CD4-positive, alpha-beta memory T cell (primary cell): Measurements from ENCODE around the gene RASEF. TPM values are rescaled to one million over a fixed set of nuclear protein-coding genes. Genes with fewer than 3 reads are reported as not detected.

ENCODE experiments used
- CTCF ChIA-PET: fragments of 350-600 bp; sonication (Branson Sonifier 250); formaldehyde crosslinking; loops from one replicate; lab custom pipeline; 2021; ENCODE audit warnings: inconsistent platforms; ENCODE audit not compliant: partially characterized antibody; lab: Charles Lee
- POLR2A ChIA-PET: fragments of 350-600 bp; sonication (Branson Sonifier 250); formaldehyde crosslinking; loops from one replicate; lab custom pipeline; 2021; ENCODE audit not compliant: partially characterized antibody; lab: Charles Lee
- DNase-seq, 5 donors: peaks; one replicate each; pipeline versions ENCODE4 v3.0.0 to v3.0.0-alpha.2; 2020 to 2022; ENCODE audit warnings: mixed read lengths in 1 of 5
- H3K27ac ChIP-seq: one replicate; pipeline ENCODE4 v1.7.0; 2013; ENCODE audit warnings: low read depth, low read length
- H3K27me3 ChIP-seq: 2 replicates; pipeline ENCODE4 v1.7.0; 2013; ENCODE audit warnings: mild to moderate bottlenecking, low read length, moderate library complexity; ENCODE audit not compliant: insufficient read depth
- H3K36me3 ChIP-seq: 2 replicates; pipeline ENCODE4 v1.7.0; 2013; ENCODE audit warnings: mild to moderate bottlenecking, low read length, moderate library complexity; ENCODE audit not compliant: insufficient read depth
- H3K4me1 ChIP-seq: 2 replicates; pipeline ENCODE4 v1.7.0; 2013; ENCODE audit warnings: mild to moderate bottlenecking, low read length, moderate library complexity; ENCODE audit not compliant: insufficient read depth
- H3K4me3 ChIP-seq, 2 donors: one replicate each; pipeline ENCODE4 v1.7.0; 2013; ENCODE audit warnings: low read length in 2 of 2, mild to moderate bottlenecking in 1 of 2
- H3K9me3 ChIP-seq, 2 donors: one replicate each; pipeline ENCODE4 v1.7.0; 2013; ENCODE audit warnings: low read length in 2 of 2, control low read depth in 1 of 2; ENCODE audit not compliant: control insufficient read depth in 1 of 2
- H3K27ac Mint-ChIP-seq, 7 donors: one replicate each; pipeline ENCODE4 v1.8.0; 2020 to 2021; ENCODE audit warnings: mixed read lengths in 7 of 7, mild to moderate bottlenecking in 6 of 7, inconsistent platforms in 3 of 7, moderate library complexity in 3 of 7
- H3K27me3 Mint-ChIP-seq, 2 donors: one replicate each; pipeline ENCODE4 v1.8.0; 2020 to 2021; ENCODE audit warnings: mixed read lengths in 2 of 2
- H3K36me3 Mint-ChIP-seq, 2 donors: one replicate each; pipeline ENCODE4 v1.8.0; 2020 to 2021; ENCODE audit warnings: mixed read lengths in 2 of 2, inconsistent platforms in 1 of 2, mild to moderate bottlenecking in 1 of 2
- H3K4me1 Mint-ChIP-seq, 4 donors: one replicate each; pipeline ENCODE4 v1.8.0; 2020 to 2021; ENCODE audit warnings: mixed read lengths in 4 of 4, mild to moderate bottlenecking in 1 of 4
- H3K4me3 Mint-ChIP-seq, 8 donors: one replicate each; pipeline ENCODE4 v1.8.0; 2020 to 2021; ENCODE audit warnings: mixed read lengths in 8 of 8, mild to moderate bottlenecking in 7 of 8, moderate library complexity in 6 of 8, inconsistent platforms in 3 of 8
- H3K9me3 Mint-ChIP-seq, 8 donors: one replicate each; pipeline ENCODE4 v1.8.0; 2020 to 2021; ENCODE audit warnings: mixed read lengths in 8 of 8, mild to moderate bottlenecking in 5 of 8, inconsistent platforms in 3 of 8, moderate library complexity in 1 of 8
- intact Hi-C: fragments of 100-400 bp; cut with micrococcal nuclease; formaldehyde crosslinking; loops from one replicate; pipeline ENCODE4 v1.15.1; 2023
- polyA plus RNA-seq, 2 donors: library from polyadenylated mRNA; unstranded; fragments of 300-500 nt; fragmentation: Illumina TruSeq; gene quantifications; one replicate each; pipeline ENCODE4 v1.2.3, GENCODE V29; 2021
- total RNA-seq, 2 experiments: library from RNA; stranded (reverse); gene quantifications; one replicate each; pipeline ENCODE4 v1.2.3, GENCODE V29; 2021

RASEF gene
- total and polyA plus RNA-seq, 4 experiments from 2014 or later, result not detected

GRCh38 chr9:83059417-83059816 is 3.5 kb downstream of the RASEF start:
- no peak overlapping the region for H3K27ac ChIP-seq
- intact Hi-C loops, result no loop called here
- no peaks in the 10 kb centered on the region for H3K36me3 ChIP-seq
- no peaks in the 10 kb centered on the region for H3K4me1 ChIP-seq
- Mint-ChIP-seq H3K36me3 (no peaks in the 10 kb centered on the region), H3K27ac (no peak overlapping the region), H3K4me1 (peaks cover 0 to 11% (median 0%) of the 10 kb centered on the region in 4 donors), H3K27me3 (peaks cover 13 to 18% of the 10 kb centered on the region in 2 donors), H3K4me3 (no peak overlapping the region), H3K9me3 (peaks cover 4 to 31% (median 12%) of the 10 kb centered on the region in 8 donors)
- H3K27me3 ChIP-seq, result no peaks in the 10 kb centered on the region
- H3K9me3 ChIP-seq, result no peaks in the 10 kb centered on the region
- DNase-seq, result no peak
- POLR2A ChIA-PET, result no interaction called here
- CTCF ChIA-PET, result no interaction called here
- no peak overlapping the region for H3K4me3 ChIP-seq

DNA sequence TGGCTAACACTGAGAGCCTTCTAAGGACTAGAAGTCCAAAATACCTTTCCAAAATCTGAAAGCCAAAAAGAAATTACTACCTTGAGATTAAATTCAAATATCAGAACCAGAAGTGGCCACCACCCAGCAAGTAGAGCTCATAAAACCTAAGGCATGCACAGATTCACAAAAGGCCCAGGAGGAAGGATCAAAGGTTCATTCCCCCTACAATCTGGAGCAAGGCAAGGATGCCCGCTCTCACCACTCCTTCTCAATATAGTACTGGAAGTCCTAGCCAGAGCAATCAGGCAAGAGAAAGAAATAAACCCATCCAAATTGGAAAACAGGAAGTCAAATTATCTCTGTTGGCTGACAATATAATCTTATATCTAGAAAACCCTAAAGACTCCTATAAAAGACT is 6.0 kb downstream of the RASEF start:
- no peak overlapping the region for H3K27ac Mint-ChIP-seq
- H3K4me1 Mint-ChIP-seq, result peaks cover 0 to 3% (median 0%) of the 10 kb centered on the region in 4 donors
- Histone ChIP-seq H3K27me3 (no peaks in the 10 kb centered on the region), H3K4me3 (no peak overlapping the region), H3K9me3 (no peaks in the 10 kb centered on the region), H3K4me1 (no peaks in the 10 kb centered on the region), H3K36me3 (no peaks in the 10 kb centered on the region), H3K27ac (no peak overlapping the region)
- H3K4me3 Mint-ChIP-seq, result no peak overlapping the region
- POLR2A ChIA-PET, result no interaction called here
- no peaks in the 10 kb centered on the region for H3K36me3 Mint-ChIP-seq
- peaks cover 4 to 23% (median 9%) of the 10 kb centered on the region in 8 donors for H3K9me3 Mint-ChIP-seq
- no peak for DNase-seq
- intact Hi-C loops, result no loop called here
- H3K27me3 Mint-ChIP-seq, result peaks cover 5 to 10% of the 10 kb centered on the region in 2 donors
- CTCF ChIA-PET, result no interaction called here

DNA sequence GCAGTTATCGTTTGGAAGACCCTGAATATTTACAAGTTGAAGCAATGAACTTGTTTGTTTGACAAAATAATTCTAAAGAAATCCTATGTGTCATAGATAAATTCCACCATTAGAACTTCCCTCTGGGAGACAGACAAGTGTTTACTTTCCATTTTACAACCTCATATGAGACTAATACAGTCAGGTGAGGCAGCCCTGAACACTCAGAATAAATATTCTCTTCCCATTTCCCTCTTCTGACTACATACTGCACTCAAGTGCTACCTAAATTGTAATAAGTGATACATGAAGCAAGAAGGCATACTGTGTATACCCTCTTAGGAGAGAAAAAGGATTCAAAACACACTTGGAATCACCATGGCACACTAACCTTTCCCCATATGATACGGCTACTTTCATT is 6.8 kb downstream of the RASEF start:
- Histone ChIP-seq H3K27me3 (no peaks in the 10 kb centered on the region), H3K4me3 (no peak overlapping the region), H3K4me1 (no peaks in the 10 kb centered on the region), H3K9me3 (no peaks in the 10 kb centered on the region), H3K27ac (no peak overlapping the region), H3K36me3 (no peaks in the 10 kb centered on the region)
- intact Hi-C loops, result no loop called here
- CTCF ChIA-PET, result no interaction called here
- H3K4me1 Mint-ChIP-seq, result no peaks in the 10 kb centered on the region
- no peak for DNase-seq
- H3K9me3 Mint-ChIP-seq, result peaks cover 4 to 20% (median 9%) of the 10 kb centered on the region in 8 donors
- H3K27me3 Mint-ChIP-seq, result peaks cover 5 to 6% of the 10 kb centered on the region in 2 donors
- POLR2A ChIA-PET, result no interaction called here
- no peak overlapping the region for H3K4me3 Mint-ChIP-seq
- no peak overlapping the region for H3K27ac Mint-ChIP-seq
- no peaks in the 10 kb centered on the region for H3K36me3 Mint-ChIP-seq

DNA sequence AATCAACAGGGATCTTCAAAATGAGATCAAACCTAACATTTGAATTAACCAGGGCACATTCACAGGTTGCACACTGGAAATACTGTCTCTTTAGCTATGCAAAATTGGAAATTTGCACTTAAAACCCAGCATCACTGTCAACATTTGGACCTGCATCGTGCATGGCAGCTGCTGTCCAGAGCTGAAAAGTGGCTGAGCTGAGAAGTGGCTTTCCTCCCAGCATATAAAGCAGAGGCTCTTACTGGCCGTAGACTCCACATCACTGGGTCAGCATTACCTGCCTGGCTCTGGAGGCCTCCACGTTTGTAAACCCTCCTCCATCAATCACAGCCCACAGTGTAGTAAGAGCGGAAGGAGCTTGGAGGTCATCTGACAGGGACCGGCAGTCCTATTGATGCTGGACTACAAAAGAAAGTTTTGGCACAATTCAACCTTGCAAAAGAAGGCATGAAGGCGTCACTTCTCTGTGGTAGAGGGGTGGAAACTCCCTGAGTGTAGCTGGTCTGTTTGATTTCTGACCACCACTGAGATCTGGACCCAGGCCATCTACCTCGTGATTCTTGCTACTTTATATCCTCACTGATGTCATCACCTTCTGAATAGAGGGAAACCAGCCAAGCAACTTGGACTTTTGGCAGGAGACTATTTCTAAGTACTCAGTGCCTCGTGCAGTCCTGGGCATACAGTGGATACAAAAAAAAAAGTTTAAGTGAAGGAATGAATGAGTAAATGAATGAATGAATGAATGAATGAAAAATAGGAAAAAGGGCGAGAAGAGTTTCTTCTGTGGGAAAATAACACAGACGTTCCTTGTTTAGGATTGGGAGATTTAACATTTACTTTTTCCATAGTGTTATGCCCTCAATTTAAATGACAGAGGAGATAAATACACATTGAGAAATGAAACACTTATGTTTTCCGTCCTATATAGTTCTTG is 14.8 kb downstream of the RASEF start:
- Histone ChIP-seq H3K4me3 (no peak overlapping the region), H3K27ac (no peak overlapping the region), H3K9me3 (no peaks in the 10 kb centered on the region), H3K27me3 (no peaks in the 10 kb centered on the region), H3K36me3 (no peaks in the 10 kb centered on the region), H3K4me1 (no peaks in the 10 kb centered on the region)
- POLR2A ChIA-PET, result interaction anchor here (0.5 kb wide), 1 partner anchor 120 kb away, joined by 3 read pairs; no protein-coding TSS in a partner anchor
- H3K4me3 Mint-ChIP-seq, result no peak overlapping the region
- intact Hi-C loops, result no loop called here
- DNase-seq, result no peak
- peaks cover 0 to 6% (median 3%) of the 10 kb centered on the region in 8 donors for H3K9me3 Mint-ChIP-seq
- no peaks in the 10 kb centered on the region for H3K36me3 Mint-ChIP-seq
- H3K27me3 Mint-ChIP-seq, result no peaks in the 10 kb centered on the region
- no peaks in the 10 kb centered on the region for H3K4me1 Mint-ChIP-seq
- H3K27ac Mint-ChIP-seq, result no peak overlapping the region
- CTCF ChIA-PET, result no interaction called here

- POLR2A ChIA-PET, result no interaction called here
- Histone ChIP-seq H3K4me3 (no peak overlapping the region), H3K36me3 (no peaks in the 10 kb centered on the region), H3K27ac (no peak overlapping the region), H3K4me1 (no peaks in the 10 kb centered on the region), H3K9me3 (no peaks in the 10 kb centered on the region), H3K27me3 (no peaks in the 10 kb centered on the region)
- no peaks in the 10 kb centered on the region for H3K27me3 Mint-ChIP-seq
- no peaks in the 10 kb centered on the region for H3K36me3 Mint-ChIP-seq
- no peaks in the 10 kb centered on the region for H3K4me1 Mint-ChIP-seq
- intact Hi-C loops, result no loop called here
- CTCF ChIA-PET, result no interaction called here
- no peak overlapping the region for H3K27ac Mint-ChIP-seq
- H3K4me3 Mint-ChIP-seq, result no peak overlapping the region
- no peak for DNase-seq
- peaks cover 0 to 5% (median 3%) of the 10 kb centered on the region in 8 donors for H3K9me3 Mint-ChIP-seq
Measured at GRCh38 chr9:83043597-83043996, 19.3 kb downstream of the RASEF start.

GRCh38 chr9:83041771-83042170 is 21.2 kb downstream of the RASEF start:
- Histone ChIP-seq H3K4me1 (no peaks in the 10 kb centered on the region), H3K4me3 (no peak overlapping the region), H3K27me3 (no peaks in the 10 kb centered on the region), H3K36me3 (no peaks in the 10 kb centered on the region), H3K27ac (no peak overlapping the region), H3K9me3 (no peaks in the 10 kb centered on the region)
- POLR2A ChIA-PET, result no interaction called here
- H3K27me3 Mint-ChIP-seq, result no peaks in the 10 kb centered on the region
- intact Hi-C loops, result no loop called here
- no peak overlapping the region for H3K27ac Mint-ChIP-seq
- CTCF ChIA-PET, result no interaction called here
- no peaks in the 10 kb centered on the region for H3K36me3 Mint-ChIP-seq
- no peak for DNase-seq
- H3K4me1 Mint-ChIP-seq, result no peaks in the 10 kb centered on the region
- peaks cover 0 to 3% (median 0%) of the 10 kb centered on the region in 8 donors for H3K9me3 Mint-ChIP-seq
- H3K4me3 Mint-ChIP-seq, result no peak overlapping the region

DNA sequence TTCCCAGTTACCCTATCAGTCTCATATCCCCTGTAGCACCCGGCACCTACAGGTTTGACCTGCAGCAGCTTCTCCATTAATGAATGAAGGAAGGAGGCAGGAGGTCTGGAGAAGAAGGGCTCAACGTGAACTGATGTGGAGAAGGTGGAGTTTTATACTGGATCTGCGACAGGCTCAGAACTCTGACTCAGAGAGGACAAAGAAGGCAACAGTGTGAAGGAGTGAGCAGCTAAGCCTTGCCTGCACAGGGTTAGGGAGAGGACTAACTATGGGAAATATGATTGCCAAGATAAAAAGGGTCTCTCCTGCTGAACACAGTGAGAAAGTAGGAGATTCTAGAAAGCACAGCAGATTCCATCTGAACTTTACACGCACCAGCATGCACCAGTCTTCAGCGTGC is 23.6 kb downstream of the RASEF start:
- H3K9me3 Mint-ChIP-seq, result peaks cover 0 to 3% (median 0%) of the 10 kb centered on the region in 8 donors
- no peaks in the 10 kb centered on the region for H3K27me3 Mint-ChIP-seq
- H3K27me3 ChIP-seq, result no peaks in the 10 kb centered on the region
- H3K36me3 Mint-ChIP-seq, result no peaks in the 10 kb centered on the region
- POLR2A ChIA-PET, result no interaction called here
- H3K4me1 ChIP-seq, result no peaks in the 10 kb centered on the region
- no peak overlapping the region for H3K27ac Mint-ChIP-seq
- no peak overlapping the region for H3K27ac ChIP-seq
- no peaks in the 10 kb centered on the region for H3K4me1 Mint-ChIP-seq
- H3K4me3 ChIP-seq, result no peak overlapping the region
- H3K9me3 ChIP-seq, result no peaks in the 10 kb centered on the region
- intact Hi-C loops, result no loop called here
- CTCF ChIA-PET, result no interaction called here
- no peak for DNase-seq
- no peaks in the 10 kb centered on the region for H3K36me3 ChIP-seq
- no peak overlapping the region for H3K4me3 Mint-ChIP-seq
